Activated naive CD4-positive, alpha-beta T cell treated with Interleukin-2 at 50 U/mL for 16 hours (primary cell): Measurements from ENCODE around the gene DTWD2.
"Not testable (repeated sequence)": the region's sequence is repeated elsewhere in the genome, so short reads cannot be mapped to it uniquely, and the experiment has no call there.

Experiments used
- DNase-seq: peaks from one replicate; pipeline ENCODE4 v3.0.0-alpha.2; 2020

The DTWD2 gene

GRCh38 chr5:118946138-118946800, 42.1 kb downstream of the DTWD2 start:
- DNase-seq: no peak

DNA sequence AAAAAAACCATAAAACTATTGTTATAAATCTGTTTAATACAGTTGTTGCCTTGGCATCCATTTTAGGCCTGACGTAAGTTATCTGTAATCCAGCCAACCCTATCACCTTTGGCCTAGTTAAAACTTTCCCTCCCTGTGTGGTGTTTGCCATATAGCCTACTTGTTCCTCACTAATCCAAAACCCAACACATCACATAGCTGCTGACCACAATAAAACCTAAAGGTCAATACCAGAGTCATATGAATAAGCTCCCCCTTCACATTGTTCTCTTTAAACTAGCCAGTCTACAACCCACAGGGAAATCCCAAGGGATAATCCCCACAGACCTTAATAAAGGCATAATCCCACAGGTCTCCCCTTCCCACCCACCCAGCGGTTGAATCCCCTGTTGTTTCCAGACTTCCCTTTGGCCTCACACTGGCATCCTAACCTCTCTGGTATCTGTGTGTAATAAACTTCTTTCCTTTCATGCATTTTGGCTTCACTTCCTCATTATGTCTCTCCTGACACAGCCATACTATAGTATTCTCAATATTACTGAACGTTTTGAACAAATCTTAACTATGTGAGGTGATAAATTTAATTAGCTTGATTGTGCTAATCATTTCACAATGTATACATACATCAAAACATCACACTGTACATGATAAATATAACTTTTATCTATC, 50.8 kb downstream of the DTWD2 start:
- DNase-seq: no peak

DNA sequence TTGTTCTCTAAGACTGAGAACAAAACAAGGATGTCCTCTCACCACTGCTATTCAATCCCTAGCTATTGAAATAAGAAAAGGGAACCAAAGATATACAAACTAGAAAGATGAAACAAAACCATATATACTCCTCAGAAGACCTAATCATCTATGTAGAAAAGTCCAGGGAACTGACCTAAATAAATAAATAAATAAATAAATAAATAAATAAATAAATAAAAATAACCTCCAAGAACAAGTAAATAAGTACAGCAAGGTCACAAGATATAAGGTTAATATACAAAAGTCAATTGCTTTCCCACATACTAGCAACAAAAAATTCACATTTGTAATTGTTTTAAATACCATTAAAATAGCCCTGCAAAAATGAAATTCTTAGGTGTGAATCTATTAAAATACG, 54.6 kb downstream of the DTWD2 start:
- DNase-seq: no peak

DNA sequence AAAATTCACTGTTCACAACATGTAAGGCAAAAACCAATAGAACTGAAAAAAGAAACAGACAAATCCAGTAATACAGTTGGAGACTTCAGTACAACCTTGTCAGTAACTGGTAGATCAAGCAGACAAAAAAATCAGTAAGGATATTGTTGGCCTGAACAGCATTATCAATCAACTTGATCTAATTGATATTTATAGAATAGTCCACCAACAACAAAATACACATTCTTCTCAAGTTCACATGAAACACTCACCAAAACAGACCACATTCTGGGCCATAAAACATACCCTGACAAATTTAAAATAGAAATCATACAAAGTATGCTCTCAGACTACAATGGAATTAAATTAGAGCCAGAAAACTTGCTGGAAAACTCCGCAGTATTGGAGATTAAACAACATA, 56.8 kb downstream of the DTWD2 start:
- DNase-seq: no peak

GRCh38 chr5:118924006-118924389, 64.3 kb downstream of the DTWD2 start:
- no peak for DNase-seq

- DNase-seq: no peak
Measured at GRCh38 chr5:118923295-118924005, 64.9 kb downstream of the DTWD2 start.

DNA sequence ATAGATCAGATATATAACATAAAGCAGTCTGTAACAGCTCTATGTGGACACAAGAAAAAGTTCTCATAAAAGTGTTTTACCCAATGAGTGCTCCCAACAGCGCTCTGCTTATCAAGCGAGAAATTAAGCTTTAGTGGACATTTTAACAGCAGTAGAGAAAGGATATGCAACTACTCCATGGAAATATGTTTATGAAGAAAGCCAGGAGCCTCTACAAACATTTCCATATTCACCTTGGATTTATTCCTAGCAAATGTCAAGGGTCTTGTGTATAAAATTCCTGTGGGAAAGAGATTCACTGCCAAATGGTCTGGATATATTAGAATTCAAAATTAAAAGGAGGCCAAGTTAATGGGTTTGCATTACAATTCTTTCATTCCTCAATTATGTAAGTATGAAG, 66.5 kb downstream of the DTWD2 start:
- no peak for DNase-seq

DNA sequence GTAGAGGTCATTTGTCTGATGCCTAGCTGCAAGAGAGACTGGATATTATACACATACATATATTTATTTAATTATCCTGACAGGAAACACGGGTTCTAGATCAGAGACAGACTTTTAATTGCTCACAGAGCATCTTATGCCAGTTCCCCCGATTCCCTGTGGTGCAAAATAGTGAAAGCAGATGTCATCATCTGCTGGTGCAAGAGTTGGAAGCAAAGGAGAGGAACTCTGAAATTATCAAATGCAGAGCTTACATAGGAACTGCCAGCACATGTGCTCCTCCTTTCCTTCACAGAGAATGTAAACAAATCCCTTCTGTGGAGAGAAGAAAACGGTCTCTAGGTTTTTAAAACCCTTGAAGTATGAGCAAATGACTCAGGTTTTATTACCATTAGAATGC, 69.3 kb downstream of the DTWD2 start:
- no peak for DNase-seq

- no peak for DNase-seq
Measured at GRCh38 chr5:118918232-118918631, 70.1 kb downstream of the DTWD2 start.

DNA sequence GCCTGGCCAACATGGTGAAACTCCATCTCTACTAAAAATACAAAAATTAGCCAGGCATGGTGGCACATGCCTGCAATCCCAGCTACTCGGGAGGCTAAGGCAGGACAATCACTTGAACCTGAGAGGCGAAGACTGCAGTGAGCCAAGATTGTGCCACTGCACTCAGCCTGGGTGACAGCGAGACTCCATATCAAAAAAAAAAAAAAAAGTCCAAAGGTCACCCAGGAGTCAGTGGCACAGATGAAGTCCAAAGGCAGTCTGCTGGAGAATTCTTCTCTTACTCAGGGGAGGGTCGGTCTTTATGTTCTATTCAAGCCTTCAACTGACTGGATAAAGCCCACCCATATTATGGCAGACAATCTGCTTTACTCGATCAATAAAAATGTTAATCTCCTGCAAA, 80.8 kb downstream of the DTWD2 start:
- not testable (repeated sequence) for DNase-seq

DNA sequence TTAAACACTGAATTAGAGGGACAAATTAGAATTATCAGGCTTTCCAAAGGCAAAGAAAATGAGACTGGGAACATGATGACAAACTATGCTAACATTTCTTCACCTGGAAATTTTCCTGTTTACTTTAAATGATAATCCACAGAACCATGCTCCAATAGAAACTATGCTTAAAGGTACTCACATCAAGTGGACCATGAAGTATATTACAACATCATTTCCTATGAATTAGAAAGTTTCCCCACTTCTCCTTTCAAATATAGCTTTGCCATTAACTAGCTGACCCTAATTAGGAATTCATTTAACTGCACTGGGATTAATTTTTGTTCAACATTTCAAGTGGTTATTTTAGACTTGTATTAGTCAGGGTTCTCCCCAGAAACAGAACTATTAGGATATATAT, 81.4 kb downstream of the DTWD2 start:
- DNase-seq: no peak

GRCh38 chr5:118905196-118905595, 83.2 kb downstream of the DTWD2 start:
- no peak for DNase-seq

GRCh38 chr5:118902656-118903438, 85.5 kb downstream of the DTWD2 start:
- no peak for DNase-seq

GRCh38 chr5:118894709-118895108, 93.6 kb downstream of the DTWD2 start:
- no peak for DNase-seq

DNA sequence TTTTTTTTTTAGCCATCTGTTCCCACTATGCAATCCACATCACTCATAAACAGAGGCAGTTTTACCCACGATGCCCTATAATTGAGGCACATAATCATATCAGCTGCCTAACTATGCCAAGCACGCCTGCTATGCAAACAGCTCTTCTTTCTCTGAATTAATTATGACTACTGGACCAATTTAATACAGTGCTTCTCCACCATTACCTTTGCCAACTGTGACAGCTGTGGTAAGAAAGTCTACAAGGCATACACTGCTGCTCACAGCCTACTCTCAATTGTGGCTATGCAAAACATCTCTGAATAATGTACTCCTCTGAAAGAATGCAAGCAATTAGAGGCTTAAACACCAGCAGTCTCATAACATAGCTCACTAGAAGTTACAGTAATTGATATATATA, 97.1 kb downstream of the DTWD2 start:
- DNase-seq: no peak

DNA sequence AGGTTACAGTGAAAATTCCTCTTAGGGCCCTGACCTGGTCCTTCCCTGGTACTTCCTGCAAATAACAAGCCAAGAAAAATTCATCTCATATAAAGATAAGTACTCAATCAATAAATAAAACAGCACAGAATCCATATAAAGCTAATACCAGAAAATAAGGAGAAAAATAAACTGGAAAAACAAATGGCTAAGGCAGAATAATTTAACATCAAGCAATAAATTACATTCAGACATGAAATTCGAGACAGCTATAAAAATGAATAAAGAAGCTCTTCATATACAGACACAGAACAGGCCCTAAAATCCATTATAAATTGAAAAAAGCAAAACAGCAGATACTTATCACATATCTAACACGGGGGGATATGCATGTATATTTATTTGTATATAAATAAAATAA, 99.2 kb downstream of the DTWD2 start:
- DNase-seq: no peak

GRCh38 chr5:118888556-118888955, 99.8 kb downstream of the DTWD2 start:
- DNase-seq: no peak

- no peak for DNase-seq
Measured at GRCh38 chr5:118883362-118883761, 105.0 kb downstream of the DTWD2 start.

DNA sequence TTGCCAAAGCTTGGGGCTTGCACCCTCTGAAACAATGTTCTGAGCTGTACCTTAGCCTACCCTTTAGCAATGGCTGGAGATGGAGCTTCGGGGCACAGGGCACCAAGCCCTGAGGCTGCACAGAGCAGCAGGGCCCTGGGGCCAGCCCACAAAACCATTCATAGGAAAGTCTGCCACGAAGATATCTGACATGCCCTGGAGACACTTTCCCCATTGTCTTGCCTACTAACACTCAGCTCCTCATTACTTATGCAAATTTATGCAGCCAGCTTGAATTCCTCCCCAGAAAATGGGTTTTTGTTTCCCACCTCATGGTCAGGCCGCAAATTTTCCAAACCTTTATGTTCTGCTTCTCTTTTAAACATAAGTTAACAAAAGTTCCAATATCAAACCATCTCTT, 105.7 kb downstream of the DTWD2 start:
- DNase-seq: no peak

DNA sequence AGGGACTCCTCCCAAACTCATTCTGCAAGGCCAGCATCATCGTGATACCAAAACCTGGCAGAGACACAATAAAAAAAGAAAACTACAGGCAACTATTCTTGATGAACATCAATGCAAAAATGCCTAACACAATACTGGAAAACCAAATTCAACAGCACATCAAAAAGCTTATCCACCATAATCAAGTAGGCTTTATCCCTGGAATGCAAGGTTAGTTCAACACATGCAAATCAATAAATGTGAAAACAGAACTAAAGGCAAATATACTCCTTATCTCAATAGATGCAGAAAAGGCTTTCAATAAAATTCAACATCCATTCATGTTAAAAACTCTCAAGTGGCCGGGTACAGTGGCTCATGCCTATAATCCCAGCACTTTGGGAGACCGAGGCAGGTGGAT, 111.5 kb downstream of the DTWD2 start:
- DNase-seq: not testable (repeated sequence)

DNA sequence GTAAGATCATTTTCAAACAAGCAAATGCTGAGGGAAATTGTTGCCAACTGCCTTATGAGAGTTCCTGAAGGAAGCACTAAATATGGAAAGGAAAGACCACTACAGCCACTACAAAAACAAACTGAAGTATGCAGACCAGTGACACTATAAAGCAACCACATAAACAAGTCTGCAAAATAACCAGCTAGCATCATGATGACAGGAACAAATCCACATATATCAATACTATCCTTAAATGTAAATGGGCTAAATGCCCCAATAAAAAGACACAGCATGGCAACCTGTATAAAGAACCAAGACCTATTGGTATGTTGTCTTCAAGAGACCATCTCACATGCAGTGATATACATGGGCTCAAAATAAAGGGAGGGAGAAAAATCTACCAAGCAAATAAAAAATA, 113.2 kb downstream of the DTWD2 start:
- DNase-seq: no peak

DNA sequence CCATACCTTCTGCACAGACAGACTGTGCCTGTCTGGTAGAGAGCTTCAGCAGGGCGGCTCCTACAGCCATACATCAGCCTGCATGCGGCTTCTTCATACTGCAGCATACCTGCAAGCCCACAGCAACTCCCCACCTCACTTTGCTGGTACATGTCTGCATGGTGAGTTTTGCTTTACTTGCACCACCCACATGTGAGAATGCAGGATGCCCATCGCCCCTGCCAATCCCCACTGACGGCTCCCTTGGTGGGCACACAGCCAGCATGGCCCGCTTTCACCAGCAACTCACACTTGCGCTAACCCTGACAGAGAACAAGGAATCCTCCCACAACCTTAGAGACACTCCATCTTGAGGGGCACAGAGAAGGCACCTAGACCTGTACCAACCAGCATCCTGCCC, 114.9 kb downstream of the DTWD2 start:
- no peak for DNase-seq

DNA sequence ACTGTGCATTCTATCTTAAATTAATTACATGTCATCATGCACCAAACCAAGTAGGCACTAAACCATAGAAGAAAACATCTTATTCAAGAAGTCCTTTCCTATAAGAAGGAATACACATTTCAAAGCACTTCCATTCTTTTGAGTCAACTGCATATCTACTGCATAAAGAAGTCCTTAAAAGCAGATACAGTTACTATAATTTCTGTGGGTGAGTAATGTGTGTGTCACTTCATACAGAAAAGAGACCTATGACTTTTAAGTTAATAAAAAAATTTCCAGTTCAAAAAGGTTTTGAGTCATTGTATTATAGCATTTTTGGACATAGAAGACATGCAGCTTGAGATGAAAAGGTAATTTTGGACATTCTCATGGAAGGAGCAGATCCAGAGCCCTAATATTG, 125.0 kb downstream of the DTWD2 start:
- DNase-seq: no peak

GRCh38 chr5:118862596-118862995, 125.8 kb downstream of the DTWD2 start:
- DNase-seq: no peak
